WTC11 (cell line): ENCODE results near the gene GATAD2A.

Experiments used
- CREM ChIP-seq: sonication (generic); formaldehyde crosslinking; IDR thresholded peaks from 2 replicates; pipeline ENCODE4 v1.8.1; 2022; ENCODE audit warnings: mild to moderate bottlenecking, missing genetic modification reagents, moderate library complexity
- E2F1 ChIP-seq: sonication (generic); formaldehyde crosslinking; IDR thresholded peaks from 2 replicates; pipeline ENCODE4 v1.8.0; 2022; ENCODE audit warnings: mild to moderate bottlenecking, missing genetic modification reagents
- ESRRA ChIP-seq: sonication (generic); formaldehyde crosslinking; IDR thresholded peaks from 2 replicates; pipeline ENCODE4 v1.8.1; 2022; ENCODE audit warnings: mild to moderate bottlenecking, missing genetic modification reagents, borderline replicate concordance
- FOXJ3 ChIP-seq: sonication (generic); formaldehyde crosslinking; IDR thresholded peaks from 2 replicates; pipeline ENCODE4 v1.9.0; 2021; ENCODE audit warnings: missing genetic modification reagents, mild to moderate bottlenecking, borderline replicate concordance
- GTF2I ChIP-seq: fragments of 250-450 bp; sonication (Bioruptor Pico); conservative IDR thresholded peaks from 2 replicates; pipeline ENCODE4 v1.4.0; 2021; ENCODE audit warnings: mild to moderate bottlenecking
- MLX ChIP-seq: sonication (generic); formaldehyde crosslinking; IDR thresholded peaks from 2 replicates; pipeline ENCODE4 v1.8.1; 2023; ENCODE audit warnings: mild to moderate bottlenecking, missing genetic modification reagents, moderate library complexity
- NFYB ChIP-seq: sonication (generic); formaldehyde crosslinking; conservative IDR thresholded peaks from 2 replicates; pipeline ENCODE4 v1.8.0; 2022; ENCODE audit warnings: low read depth, missing genetic modification reagents
- PRDM15 ChIP-seq: sonication (generic); formaldehyde crosslinking; IDR thresholded peaks from 2 replicates; pipeline ENCODE4 v1.8.0; 2022; ENCODE audit warnings: missing genetic modification reagents
- USF1 ChIP-seq: sonication (generic); formaldehyde crosslinking; IDR thresholded peaks from 2 replicates; pipeline ENCODE4 v1.8.0; 2022; ENCODE audit warnings: mild to moderate bottlenecking, missing genetic modification reagents
- ZNF121 ChIP-seq: sonication (generic); formaldehyde crosslinking; IDR thresholded peaks from 2 replicates; pipeline ENCODE4 v1.8.0; 2023; ENCODE audit warnings: missing genetic modification reagents
- ZNF219 ChIP-seq: sonication (generic); formaldehyde crosslinking; IDR thresholded peaks from 2 replicates; pipeline ENCODE4 v1.8.0; 2023; ENCODE audit warnings: missing genetic modification reagents, mild to moderate bottlenecking, borderline replicate concordance
- TF ChIP-seq, protein P1 (sequence below): sonication (generic); formaldehyde crosslinking; IDR thresholded peaks from 2 replicates; pipeline ENCODE4 v1.8.1; 2023; ENCODE audit warnings: mild to moderate bottlenecking, missing genetic modification reagents, moderate library complexity
- TF ChIP-seq, protein P2 (sequence below): fragments of 200-600 bp; IDR thresholded peaks from 2 replicates; pipeline ENCODE4 v1.8.0; 2022; ENCODE audit warnings: antibody characterized with exemption
- TF ChIP-seq, protein P3 (sequence below): sonication (generic); formaldehyde crosslinking; IDR thresholded peaks from 2 replicates; pipeline ENCODE4 v1.8.1; 2023; ENCODE audit warnings: mild to moderate bottlenecking, missing genetic modification reagents

GRCh38 chr19:19366434-19367396 lies 38.8 kb upstream of the GATAD2A start:
- TF ChIP-seq, protein P1, sequence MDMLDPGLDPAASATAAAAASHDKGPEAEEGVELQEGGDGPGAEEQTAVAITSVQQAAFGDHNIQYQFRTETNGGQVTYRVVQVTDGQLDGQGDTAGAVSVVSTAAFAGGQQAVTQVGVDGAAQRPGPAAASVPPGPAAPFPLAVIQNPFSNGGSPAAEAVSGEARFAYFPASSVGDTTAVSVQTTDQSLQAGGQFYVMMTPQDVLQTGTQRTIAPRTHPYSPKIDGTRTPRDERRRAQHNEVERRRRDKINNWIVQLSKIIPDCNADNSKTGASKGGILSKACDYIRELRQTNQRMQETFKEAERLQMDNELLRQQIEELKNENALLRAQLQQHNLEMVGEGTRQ (CRISPR knock-in tag), result no peak
- TF ChIP-seq, protein P2, sequence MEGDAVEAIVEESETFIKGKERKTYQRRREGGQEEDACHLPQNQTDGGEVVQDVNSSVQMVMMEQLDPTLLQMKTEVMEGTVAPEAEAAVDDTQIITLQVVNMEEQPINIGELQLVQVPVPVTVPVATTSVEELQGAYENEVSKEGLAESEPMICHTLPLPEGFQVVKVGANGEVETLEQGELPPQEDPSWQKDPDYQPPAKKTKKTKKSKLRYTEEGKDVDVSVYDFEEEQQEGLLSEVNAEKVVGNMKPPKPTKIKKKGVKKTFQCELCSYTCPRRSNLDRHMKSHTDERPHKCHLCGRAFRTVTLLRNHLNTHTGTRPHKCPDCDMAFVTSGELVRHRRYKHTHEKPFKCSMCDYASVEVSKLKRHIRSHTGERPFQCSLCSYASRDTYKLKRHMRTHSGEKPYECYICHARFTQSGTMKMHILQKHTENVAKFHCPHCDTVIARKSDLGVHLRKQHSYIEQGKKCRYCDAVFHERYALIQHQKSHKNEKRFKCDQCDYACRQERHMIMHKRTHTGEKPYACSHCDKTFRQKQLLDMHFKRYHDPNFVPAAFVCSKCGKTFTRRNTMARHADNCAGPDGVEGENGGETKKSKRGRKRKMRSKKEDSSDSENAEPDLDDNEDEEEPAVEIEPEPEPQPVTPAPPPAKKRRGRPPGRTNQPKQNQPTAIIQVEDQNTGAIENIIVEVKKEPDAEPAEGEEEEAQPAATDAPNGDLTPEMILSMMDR, result peak; percentile 83
- TF ChIP-seq GTF2I (no peak), USF1 (no peak), CREM (no peak), NFYB (CRISPR knock-in tag) (no peak), FOXJ3 (no peak), PRDM15 (CRISPR knock-in tag) (no peak), ESRRA (no peak), E2F1 (CRISPR knock-in tag) (no peak), MLX (CRISPR knock-in tag) (0 out of 2 replicates have a peak, but pooled peaks have one; percentile 26), ZNF121 (CRISPR knock-in tag) (no peak), ZNF219 (CRISPR knock-in tag) (no peak)
- TF ChIP-seq, protein P3, sequence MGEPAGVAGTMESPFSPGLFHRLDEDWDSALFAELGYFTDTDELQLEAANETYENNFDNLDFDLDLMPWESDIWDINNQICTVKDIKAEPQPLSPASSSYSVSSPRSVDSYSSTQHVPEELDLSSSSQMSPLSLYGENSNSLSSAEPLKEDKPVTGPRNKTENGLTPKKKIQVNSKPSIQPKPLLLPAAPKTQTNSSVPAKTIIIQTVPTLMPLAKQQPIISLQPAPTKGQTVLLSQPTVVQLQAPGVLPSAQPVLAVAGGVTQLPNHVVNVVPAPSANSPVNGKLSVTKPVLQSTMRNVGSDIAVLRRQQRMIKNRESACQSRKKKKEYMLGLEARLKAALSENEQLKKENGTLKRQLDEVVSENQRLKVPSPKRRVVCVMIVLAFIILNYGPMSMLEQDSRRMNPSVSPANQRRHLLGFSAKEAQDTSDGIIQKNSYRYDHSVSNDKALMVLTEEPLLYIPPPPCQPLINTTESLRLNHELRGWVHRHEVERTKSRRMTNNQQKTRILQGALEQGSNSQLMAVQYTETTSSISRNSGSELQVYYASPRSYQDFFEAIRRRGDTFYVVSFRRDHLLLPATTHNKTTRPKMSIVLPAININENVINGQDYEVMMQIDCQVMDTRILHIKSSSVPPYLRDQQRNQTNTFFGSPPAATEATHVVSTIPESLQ (CRISPR knock-in tag), result no peak
